ENCODE data around the gene TESK1. TPM values are rescaled to one million over a fixed set of nuclear protein-coding genes. Genes with fewer than 3 reads are reported as not detected.
A peak's percentile ranks its signal among the peaks of the same experiment; 100 is the strongest.
"Not testable (repeated sequence)": the region's sequence is repeated elsewhere in the genome, so short reads cannot be mapped to it uniquely, and the experiment has no call there.

TESK1 gene
- polyA plus RNA-seq, 1 donor from 2014 or later: 10.3 TPM

- Mint-ChIP-seq H3K4me3 (peak overlapping the region; percentile 72 to 97 (median 86)), H3K36me3 (peaks cover 2% of the 10 kb centered on the region), H3K27ac (peak overlapping the region; percentile 47 to 98 (median 96)), H3K9me3 (no peaks in the 10 kb centered on the region), H3K4me1 (peaks cover 36 to 54% (median 39%) of the 10 kb centered on the region in 3 donors), H3K27me3 (peaks cover 3% of the 10 kb centered on the region)
These were observed 11.8 kb downstream of the TESK1 start for GRCh38 chr9:35616681-35617459.

- peaks cover 37 to 54% (median 39%) of the 10 kb centered on the region in 3 donors for H3K4me1 Mint-ChIP-seq
- no peaks in the 10 kb centered on the region for H3K9me3 Mint-ChIP-seq
- H3K27me3 Mint-ChIP-seq: peaks cover 3% of the 10 kb centered on the region
- H3K4me3 Mint-ChIP-seq: peak overlapping the region; percentile 72 to 97 (median 86)
- peaks cover 2% of the 10 kb centered on the region for H3K36me3 Mint-ChIP-seq
- peak overlapping the region; percentile 47 to 98 (median 96) for H3K27ac Mint-ChIP-seq
These were observed 12.5 kb downstream of the TESK1 start for GRCh38 chr9:35617548-35617947.

- H3K27me3 Mint-ChIP-seq: peaks cover 3% of the 10 kb centered on the region
- H3K27ac Mint-ChIP-seq: peak within 1 kb of the TSS; percentile 47 to 98 (median 96)
- H3K4me3 Mint-ChIP-seq: peak within 1 kb of the TSS; percentile 72 to 97 (median 86)
- peaks cover 2% of the 10 kb centered on the region for H3K36me3 Mint-ChIP-seq
- peaks cover 36 to 54% (median 37%) of the 10 kb centered on the region in 3 donors for H3K4me1 Mint-ChIP-seq
- H3K9me3 Mint-ChIP-seq: no peaks in the 10 kb centered on the region
These were observed 13.3 kb downstream of the TESK1 start, which contains the start of gene CD72 for GRCh38 chr9:35618325-35618727. CD72 (minus strand) TSS chr9:35618413; CDS start chr9:35618303, 110 bp downstream.

- H3K9me3 Mint-ChIP-seq: no peaks in the 10 kb centered on the region
- peak overlapping the region; percentile 72 to 97 (median 86) for H3K4me3 Mint-ChIP-seq
- peaks cover 2% of the 10 kb centered on the region for H3K36me3 Mint-ChIP-seq
- H3K27ac Mint-ChIP-seq: peak overlapping the region; percentile 47 to 98 (median 96)
- H3K27me3 Mint-ChIP-seq: peaks cover 3% of the 10 kb centered on the region
- peaks cover 36 to 54% (median 36%) of the 10 kb centered on the region in 3 donors for H3K4me1 Mint-ChIP-seq
These were observed 14.1 kb downstream of the TESK1 start for GRCh38 chr9:35618854-35619799.

- Mint-ChIP-seq H3K27ac (peak overlapping the region; percentile 47 to 98 (median 96)), H3K9me3 (no peaks in the 10 kb centered on the region), H3K27me3 (peaks cover 3% of the 10 kb centered on the region), H3K4me1 (peaks cover 33 to 54% (median 36%) of the 10 kb centered on the region in 3 donors), H3K36me3 (peaks cover 2% of the 10 kb centered on the region), H3K4me3 (peak overlapping the region; percentile 72 to 97 (median 86))
These were observed 14.7 kb downstream of the TESK1 start for GRCh38 chr9:35619800-35620158.

- no peak overlapping the region for H3K27ac Mint-ChIP-seq
- peaks cover 4 to 11% (median 11%) of the 10 kb centered on the region in 3 donors for H3K4me1 Mint-ChIP-seq
- H3K9me3 Mint-ChIP-seq: no peaks in the 10 kb centered on the region
- no peaks in the 10 kb centered on the region for H3K36me3 Mint-ChIP-seq
- no peaks in the 10 kb centered on the region for H3K27me3 Mint-ChIP-seq
- H3K4me3 Mint-ChIP-seq: peak overlapping the region in 1 of 4 donors; percentile 41
These were observed 22.5 kb downstream of the TESK1 start for GRCh38 chr9:35627575-35627974.

GRCh38 chr9:35628389-35628991 is 23.4 kb downstream of the TESK1 start:
- no peaks in the 10 kb centered on the region for H3K9me3 Mint-ChIP-seq
- H3K4me1 Mint-ChIP-seq: peaks cover 5 to 15% (median 11%) of the 10 kb centered on the region in 3 donors
- no peaks in the 10 kb centered on the region for H3K27me3 Mint-ChIP-seq
- H3K27ac Mint-ChIP-seq: no peak overlapping the region
- no peaks in the 10 kb centered on the region for H3K36me3 Mint-ChIP-seq
- no peak overlapping the region for H3K4me3 Mint-ChIP-seq

GRCh38 chr9:35629597-35629996 is 24.5 kb downstream of the TESK1 start:
- no peaks in the 10 kb centered on the region for H3K27me3 Mint-ChIP-seq
- H3K4me3 Mint-ChIP-seq: no peak overlapping the region
- no peaks in the 10 kb centered on the region for H3K9me3 Mint-ChIP-seq
- H3K36me3 Mint-ChIP-seq: no peaks in the 10 kb centered on the region
- peaks cover 8 to 19% (median 13%) of the 10 kb centered on the region in 3 donors for H3K4me1 Mint-ChIP-seq
- no peak overlapping the region for H3K27ac Mint-ChIP-seq

GRCh38 chr9:35635730-35636129 is 30.7 kb downstream of the TESK1 start:
- H3K4me3 Mint-ChIP-seq: peak overlapping the region in 3 of 4 donors; percentile 63 to 85 (median 73)
- H3K27ac Mint-ChIP-seq: peak overlapping the region; percentile 74 to 81 (median 77)
- no peaks in the 10 kb centered on the region for H3K27me3 Mint-ChIP-seq
- peaks cover 37 to 57% (median 53%) of the 10 kb centered on the region in 3 donors for H3K4me1 Mint-ChIP-seq
- no peaks in the 10 kb centered on the region for H3K36me3 Mint-ChIP-seq
- no peaks in the 10 kb centered on the region for H3K9me3 Mint-ChIP-seq

GRCh38 chr9:35636135-35636876 is 31.2 kb downstream of the TESK1 start:
- Mint-ChIP-seq H3K4me3 (peak overlapping the region; percentile 39 to 73 (median 66)), H3K9me3 (no peaks in the 10 kb centered on the region), H3K4me1 (peaks cover 41 to 60% (median 57%) of the 10 kb centered on the region in 3 donors)

GRCh38 chr9:35636877-35637246 is 31.8 kb downstream of the TESK1 start:
- not testable (repeated sequence) for H3K9me3 Mint-ChIP-seq, H3K27me3 Mint-ChIP-seq, H3K36me3 Mint-ChIP-seq
- peaks cover 44 to 65% (median 61%) of the 10 kb centered on the region in 3 donors for H3K4me1 Mint-ChIP-seq
- peak overlapping the region; percentile 74 to 81 (median 77) for H3K27ac Mint-ChIP-seq
- H3K4me3 Mint-ChIP-seq: peak overlapping the region in 2 of 4 donors; percentile 19 to 74

More at GRCh38 chr9:35636135-35636876, 31.2 kb downstream of the TESK1 start:
- no peaks in the 10 kb centered on the region for H3K36me3 Mint-ChIP-seq
- peak overlapping the region; percentile 74 to 81 (median 77) for H3K27ac Mint-ChIP-seq
- H3K27me3 Mint-ChIP-seq: no peaks in the 10 kb centered on the region

- H3K27me3 Mint-ChIP-seq, H3K9me3 Mint-ChIP-seq, H3K36me3 Mint-ChIP-seq: not testable (repeated sequence)
- Mint-ChIP-seq H3K4me1 (peaks cover 45 to 69% (median 61%) of the 10 kb centered on the region in 3 donors), H3K4me3 (peak overlapping the region in 3 of 4 donors; percentile 19 to 74 (median 25)), H3K27ac (peak overlapping the region in 2 of 3 donors; percentile 68 to 81)
These were observed 32.4 kb downstream of the TESK1 start for GRCh38 chr9:35637427-35637955.

- not testable (repeated sequence) for H3K27me3 Mint-ChIP-seq, H3K36me3 Mint-ChIP-seq, H3K9me3 Mint-ChIP-seq
- H3K4me1 Mint-ChIP-seq: peaks cover 45 to 71% (median 59%) of the 10 kb centered on the region in 3 donors
- peak overlapping the region in 1 of 3 donors; percentile 59 for H3K27ac Mint-ChIP-seq
- peak overlapping the region in 2 of 4 donors; percentile 13 to 35 for H3K4me3 Mint-ChIP-seq
These were observed 33.7 kb downstream of the TESK1 start for GRCh38 chr9:35638751-35639150.

All from IgD-negative memory B cell (primary cell).